ENCODE data around the gene KCNK17.
A peak's percentile ranks its signal among the peaks of the same experiment; 100 is the strongest.

KCNK17 gene

GRCh38 chr6:39335780-39336545 is 21.7 kb upstream of the KCNK17 start:
- DNase-seq: peak; percentile 89

- no peak for DNase-seq
These were observed 19.6 kb upstream of the KCNK17 start for GRCh38 chr6:39333644-39334438.

- DNase-seq: peak; percentile 76
These were observed 16.3 kb upstream of the KCNK17 start for GRCh38 chr6:39330476-39330875.

GRCh38 chr6:39330057-39330456 is 15.8 kb upstream of the KCNK17 start:
- DNase-seq: peak; percentile 95

GRCh38 chr6:39328066-39328465 is 13.8 kb upstream of the KCNK17 start:
- no peak for DNase-seq

- no peak for DNase-seq
These were observed 13.3 kb upstream of the KCNK17 start for GRCh38 chr6:39327507-39327906.

GRCh38 chr6:39322306-39322850 is 8.2 kb upstream of the KCNK17 start, which contains the start of gene KCNK16:
Gene KCNK16 (minus strand): TSS chr6:39322702. CDS start chr6:39322540, 162 bp downstream.
- no peak for DNase-seq

GRCh38 chr6:39321761-39322160 is 7.5 kb upstream of the KCNK17 start:
- no peak for DNase-seq

- no peak for DNase-seq
These were observed 6.3 kb upstream of the KCNK17 start for GRCh38 chr6:39320363-39320984.

GRCh38 chr6:39319621-39320362 is 5.6 kb upstream of the KCNK17 start:
- no peak for DNase-seq

- no peak for DNase-seq
These were observed 3.0 kb upstream of the KCNK17 start for GRCh38 chr6:39317256-39317655.

- no peak for DNase-seq
These were observed 520 bp downstream of the KCNK17 start for GRCh38 chr6:39313526-39314272.

- DNase-seq: no peak
These were observed 1.2 kb downstream of the KCNK17 start for GRCh38 chr6:39312912-39313525.

- DNase-seq: no peak
These were observed 3.7 kb downstream of the KCNK17 start for GRCh38 chr6:39310542-39310941.

GRCh38 chr6:39309942-39310531 is 4.2 kb downstream of the KCNK17 start:
- peak; percentile 49 for DNase-seq

GRCh38 chr6:39307462-39307861 is 6.8 kb downstream of the KCNK17 start:
- no peak for DNase-seq

- no peak for DNase-seq
These were observed 9.3 kb downstream of the KCNK17 start for GRCh38 chr6:39304951-39305350.

- DNase-seq: no peak
These were observed 10.6 kb downstream of the KCNK17 start for GRCh38 chr6:39303425-39304153.

- peak; percentile 77 for DNase-seq
These were observed 11.4 kb downstream of the KCNK17 start for GRCh38 chr6:39302669-39303424.
